Stimulated activated CD4-positive, alpha-beta T cell treated with anti-CD3 and anti-CD28 coated beads, Interleukin-4, amount 100 ng/mL, for 24 hours (primary cell): ENCODE results near the gene TMEM222.

Source experiments
- DNase-seq: peaks from one replicate; pipeline ENCODE4 v3.0.0-alpha.2; 2020

The TMEM222 gene

GRCh38 chr1:27306892-27307761 is 14.8 kb upstream of the TMEM222 start:
- DNase-seq, result no peak

- no peak for DNase-seq
Measured at GRCh38 chr1:27307874-27308598, 13.9 kb upstream of the TMEM222 start.

GRCh38 chr1:27314169-27314568 is 7.8 kb upstream of the TMEM222 start:
- DNase-seq, result no peak

- DNase-seq, result no peak
Measured at GRCh38 chr1:27314737-27315136, 7.2 kb upstream of the TMEM222 start.

GRCh38 chr1:27316860-27317259 is 5.1 kb upstream of the TMEM222 start:
- no peak for DNase-seq

GRCh38 chr1:27318136-27318535 is 3.8 kb upstream of the TMEM222 start:
- DNase-seq, result no peak

- DNase-seq, result no peak
Measured at GRCh38 chr1:27318596-27318995, 3.4 kb upstream of the TMEM222 start.

- DNase-seq, result no peak
Measured at GRCh38 chr1:27322569-27323240, 742 bp downstream of the TMEM222 start.

- no peak for DNase-seq
Measured at GRCh38 chr1:27325286-27325685, 3.3 kb downstream of the TMEM222 start.

- DNase-seq, result no peak
Measured at GRCh38 chr1:27327964-27328363, 6.0 kb downstream of the TMEM222 start.

GRCh38 chr1:27330786-27331185 is 8.8 kb downstream of the TMEM222 start:
- DNase-seq, result no peak

- no peak for DNase-seq
Measured at GRCh38 chr1:27331426-27331825, 9.5 kb downstream of the TMEM222 start.

GRCh38 chr1:27331922-27332321 is 10.0 kb downstream of the TMEM222 start:
- no peak for DNase-seq

GRCh38 chr1:27332536-27333281 is 10.7 kb downstream of the TMEM222 start:
- DNase-seq, result peak; percentile 61

- no peak for DNase-seq
Measured at GRCh38 chr1:27333717-27334279, 11.8 kb downstream of the TMEM222 start.

GRCh38 chr1:27335506-27336422 is 13.8 kb downstream of the TMEM222 start:
- DNase-seq, result no peak

GRCh38 chr1:27336756-27337155 is 14.8 kb downstream of the TMEM222 start:
- DNase-seq, result no peak

- DNase-seq, result no peak
Measured at GRCh38 chr1:27338751-27339150, 16.8 kb downstream of the TMEM222 start.

GRCh38 chr1:27339213-27339612 is 17.2 kb downstream of the TMEM222 start:
- DNase-seq, result no peak

GRCh38 chr1:27341525-27342252 is 19.7 kb downstream of the TMEM222 start, which contains the start of gene SYTL1:
TSS of gene SYTL1 (plus strand) at chr1:27342022. CDS start at chr1:27345335, 3,313 bp downstream.
- peak; percentile 54 for DNase-seq

GRCh38 chr1:27342391-27342777 is 20.4 kb downstream of the TMEM222 start:
- DNase-seq, result peak; percentile 39
